ENCODE data around the gene CDCA7. TPM values are rescaled to one million over a fixed set of nuclear protein-coding genes. Genes with fewer than 3 reads are reported as not detected.

CDCA7 gene
- polyA plus RNA-seq, 3 donors: 0.22 to 0.59 (median 0.47) TPM

- H3K27ac ChIP-seq (ENCODE audit: low read depth, low read length): no peak overlapping the region
Measured at GRCh38 chr2:173417802-173418201, 63.1 kb downstream of the CDCA7 start.

Measured in adipose tissue (tissue), 3 donors.